K562 (cell line): ENCODE measurements around the gene UBE2L3. TPM values are rescaled to one million over a fixed set of nuclear protein-coding genes. Genes with fewer than 3 reads are reported as not detected.
A peak's percentile ranks its signal among the peaks of the same experiment; 100 is the strongest.

Experiments used
- ARID3A ChIP-seq: IDR thresholded peaks from 2 replicates; pipeline ENCODE4 v1.6.1; 2012; ENCODE audit warnings: low read depth, low read length, improper control_type of control experiment, borderline replicate concordance
- GMEB1 ChIP-seq: fragments of 250-450 bp; sonication (Bioruptor Pico); IDR thresholded peaks from 2 replicates; pipeline ENCODE4 v1.4.0; 2020; ENCODE audit warnings: mild to moderate bottlenecking
- HBP1 ChIP-seq: fragments of 450-650 bp; formaldehyde crosslinking; IDR thresholded peaks from 2 replicates; pipeline ENCODE4 v1.4.0; 2022; ENCODE audit warnings: missing genetic modification characterization
- HMGXB4 ChIP-seq: sonication (generic); formaldehyde crosslinking; IDR thresholded peaks from 2 replicates; pipeline ENCODE4 v1.8.1; 2023; ENCODE audit warnings: mild to moderate bottlenecking, missing genetic modification reagents
- MLX ChIP-seq, 2 experiments: fragments of 450-650 bp in 1 of 2; sonication (generic) in 1 of 2; formaldehyde crosslinking; conservative IDR thresholded peaks; 2 replicates each; pipeline versions ENCODE4 v1.4.0 to v1.8.1; 2020 to 2022; ENCODE audit warnings: mild to moderate bottlenecking in 1 of 2, missing genetic modification reagents in 1 of 2
- NFYB ChIP-seq: IDR thresholded peaks from 2 replicates; pipeline ENCODE4 v1.6.1; 2011; ENCODE audit warnings: mild to moderate bottlenecking, moderate library complexity; ENCODE audit not compliant: insufficient read length; ENCODE audit errors: extremely low read depth
- RB1 ChIP-seq: fragments of 450-650 bp; IDR thresholded peaks from 2 replicates; pipeline ENCODE4 v1.6.1; 2017; ENCODE audit warnings: low read depth, mild to moderate bottlenecking
- ZNF609 ChIP-seq: sonication (generic); formaldehyde crosslinking; IDR thresholded peaks from 2 replicates; pipeline ENCODE4 v1.8.1; 2023; ENCODE audit warnings: missing genetic modification reagents, mild to moderate bottlenecking, borderline replicate concordance
- polyA plus RNA-seq, 8 experiments: library from polyadenylated mRNA; depleted of rRNA in 4 of 8; stranded (reverse) in 5 of 8; unstranded in 3 of 8; fragments of >200 nt; fragmentation: Nextera tagmentation in 2 of 8; fragmentation: Illumina TruSeq in 1 of 8; extraction: Ambion mirVana in 2 of 8; extraction: Trizol in 1 of 8; gene quantifications; 2 replicates each; pipeline versions ENCODE4 v1.2.1 to v1.2.3, GENCODE V29; 2011 to 2014; ENCODE audit warnings: inconsistent platforms in 1 of 8, missing spikeins in 1 of 8
- total RNA-seq, 7 experiments: library from RNA; depleted of rRNA in 6 of 7; stranded (reverse); fragments of >200 nt in 6 of 7; fragmentation: Illumina TruSeq in 2 of 7; extraction: Trizol in 2 of 7; gene quantifications; 2 replicates each; pipeline versions ENCODE4 v1.2.1 to v1.2.3, GENCODE V29; 2011 to 2021; ENCODE audit warnings: low replicate concordance in 1 of 7

The UBE2L3 gene
- total and polyA plus RNA-seq, 9 of the 15 experiments (the other 6 are each of a cell fraction or from before 2014, with no cell fraction given): 215 to 625 (median 285) TPM

GRCh38 chr22:21622919-21623647, 55.6 kb downstream of the UBE2L3 start (continued):
- TF ChIP-seq ARID3A (no peak), HMGXB4 (CRISPR knock-in tag) (peak; percentile 34; the same call in 1 of the 2 replicates), ZNF609 (CRISPR knock-in tag) (no peak), GMEB1 (CRISPR knock-in tag) (no peak), MLX (CRISPR knock-in tag; conservative IDR thresholded peaks at IDR 0.05) (0 out of 4 replicates have a peak, but pooled peaks of 1 of the 2 experiments have one; percentile 13), NFYB (no peak), HBP1 (CRISPR knock-in tag) (no peak), RB1 (no peak)
